Measurements from ENCODE around the gene RGS2.

The RGS2 gene, protein sequence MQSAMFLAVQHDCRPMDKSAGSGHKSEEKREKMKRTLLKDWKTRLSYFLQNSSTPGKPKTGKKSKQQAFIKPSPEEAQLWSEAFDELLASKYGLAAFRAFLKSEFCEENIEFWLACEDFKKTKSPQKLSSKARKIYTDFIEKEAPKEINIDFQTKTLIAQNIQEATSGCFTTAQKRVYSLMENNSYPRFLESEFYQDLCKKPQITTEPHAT

DNA sequence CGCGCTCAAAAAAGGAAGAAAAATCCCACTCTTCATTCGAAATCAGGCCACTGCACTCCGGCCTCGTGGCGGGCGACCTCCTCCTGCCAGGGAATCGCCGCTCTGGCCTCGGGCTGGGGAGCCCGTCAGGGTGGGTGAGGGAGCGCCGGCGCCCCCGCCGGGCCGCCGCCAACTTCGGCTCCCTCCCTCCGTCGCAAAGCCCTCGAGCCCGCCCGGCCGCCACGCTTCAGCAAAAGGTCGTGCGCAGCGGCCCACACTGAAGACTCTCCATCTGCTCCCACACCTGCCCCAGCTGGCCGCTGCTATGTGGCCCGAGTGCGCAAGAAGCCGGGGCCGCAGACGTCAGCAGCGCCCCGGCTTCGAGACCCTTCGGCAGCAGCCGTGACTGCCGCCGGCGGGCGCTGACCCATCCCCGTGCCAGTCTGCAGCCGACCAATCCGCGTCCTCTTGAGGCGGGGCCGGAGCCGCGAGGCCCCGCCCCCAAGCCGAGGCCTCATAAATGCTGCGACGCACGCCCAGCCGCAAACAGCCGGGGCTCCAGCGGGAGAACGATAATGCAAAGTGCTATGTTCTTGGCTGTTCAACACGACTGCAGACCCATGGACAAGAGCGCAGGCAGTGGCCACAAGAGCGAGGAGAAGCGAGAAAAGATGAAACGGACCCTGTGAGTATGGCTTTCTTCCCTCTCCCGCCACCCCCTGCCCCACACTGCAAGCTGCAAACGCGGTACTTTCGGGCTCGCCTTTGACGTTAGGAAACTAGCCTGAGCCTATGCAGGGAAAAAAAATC, at the start of gene RGS2:
Gene RGS2 (plus strand): TSS at position 522 of the 789 bp plus-strand sequence. CDS start 33 bp downstream, at position 555.
- peak; percentile 98 for DNase-seq

DNA sequence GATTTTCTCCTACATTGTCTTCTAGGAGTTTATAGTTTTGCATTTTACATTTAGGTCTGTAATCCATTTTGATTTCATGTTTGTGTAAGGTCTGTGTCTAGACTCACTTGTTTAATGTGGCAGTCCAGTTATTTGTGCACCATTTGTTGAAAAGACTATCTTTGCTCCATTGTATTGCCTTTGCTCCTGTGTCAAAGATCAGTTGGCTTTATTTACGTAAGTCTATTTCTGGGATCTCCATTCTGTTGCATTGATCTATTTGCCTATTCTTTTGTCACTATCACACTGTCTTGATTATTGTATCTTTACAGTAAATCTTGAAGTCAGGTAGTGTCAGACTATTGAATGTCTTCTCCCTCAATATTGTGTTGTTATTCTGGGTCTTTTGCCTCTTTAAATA, 49.7 kb upstream of the RGS2 start:
- no peak for DNase-seq

DNA sequence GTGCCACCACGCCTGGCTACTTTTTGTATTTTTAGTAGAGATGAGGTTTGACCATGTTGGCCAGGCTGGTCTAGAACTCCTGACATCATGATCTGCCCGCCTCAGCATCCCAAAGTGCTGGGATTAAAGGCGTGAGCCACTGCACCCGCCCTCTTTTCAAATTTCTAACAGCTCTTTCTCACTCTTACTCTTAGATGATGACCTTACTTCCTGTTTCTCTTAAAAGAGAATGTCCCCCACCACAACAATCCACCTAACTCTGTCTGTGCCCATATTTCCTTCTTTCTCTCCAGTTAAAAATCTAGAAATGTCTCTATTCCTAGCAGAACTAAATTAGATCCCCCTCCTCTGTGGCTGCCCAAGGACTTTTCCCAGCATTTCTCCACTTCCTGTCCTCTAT, 46.6 kb upstream of the RGS2 start:
- no peak for DNase-seq

DNA sequence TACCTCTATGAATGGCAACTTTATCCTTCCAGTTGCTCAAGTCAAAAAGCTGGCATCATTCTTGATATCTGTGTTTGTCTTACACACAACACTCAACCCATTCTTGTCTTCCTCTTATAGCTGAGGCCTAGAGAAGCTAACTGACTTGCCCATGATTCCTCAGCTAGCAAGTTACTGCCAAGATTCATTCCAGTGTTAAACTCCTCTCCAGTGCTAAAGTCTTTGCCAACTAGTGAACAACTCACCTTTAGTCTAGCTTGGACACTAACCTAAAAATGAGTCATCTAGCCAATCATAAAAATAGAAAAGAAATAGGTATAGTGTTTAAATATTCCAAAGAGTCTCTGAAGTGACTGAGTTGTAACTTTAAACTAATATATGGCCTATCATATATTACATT, 45.6 kb upstream of the RGS2 start:
- DNase-seq = no peak

DNA sequence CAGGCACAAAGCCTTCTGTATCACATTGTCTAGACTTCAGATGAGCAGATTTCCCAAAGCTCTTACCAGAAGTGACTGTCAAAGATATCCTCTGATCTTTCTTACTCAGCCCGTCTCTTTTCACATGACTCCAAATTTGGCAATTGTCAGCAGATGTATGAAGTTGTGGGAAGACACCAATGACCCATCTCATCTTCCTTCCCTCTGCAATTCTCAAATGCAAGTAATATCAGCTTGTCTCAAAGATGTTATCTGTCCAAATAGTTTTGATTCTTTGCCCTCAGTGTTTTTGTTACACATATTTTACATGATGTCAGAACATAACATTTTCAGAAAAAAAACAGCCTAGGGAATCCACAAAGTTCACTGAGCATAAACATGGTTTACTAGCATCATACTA, 45.1 kb upstream of the RGS2 start:
- DNase-seq = no peak

DNA sequence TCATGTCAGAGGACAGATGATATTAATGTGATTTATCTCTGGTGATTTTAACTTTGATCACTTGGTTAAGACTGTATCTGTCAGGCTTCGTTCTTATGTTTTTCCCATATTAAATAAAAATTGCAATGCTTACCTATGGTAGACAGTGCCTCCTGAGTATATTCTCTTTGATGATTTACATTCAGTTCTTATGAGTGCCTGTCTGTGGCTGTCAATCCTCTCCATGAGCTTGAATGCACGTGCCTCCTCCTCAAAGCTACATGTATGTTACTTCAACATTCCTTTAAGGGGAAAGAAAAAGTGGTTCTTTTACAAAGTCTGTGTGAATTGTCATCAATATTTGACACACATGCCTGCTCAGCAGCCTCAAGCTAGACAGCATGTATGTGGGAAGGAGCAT, 44.2 kb upstream of the RGS2 start:
- DNase-seq = no peak

DNA sequence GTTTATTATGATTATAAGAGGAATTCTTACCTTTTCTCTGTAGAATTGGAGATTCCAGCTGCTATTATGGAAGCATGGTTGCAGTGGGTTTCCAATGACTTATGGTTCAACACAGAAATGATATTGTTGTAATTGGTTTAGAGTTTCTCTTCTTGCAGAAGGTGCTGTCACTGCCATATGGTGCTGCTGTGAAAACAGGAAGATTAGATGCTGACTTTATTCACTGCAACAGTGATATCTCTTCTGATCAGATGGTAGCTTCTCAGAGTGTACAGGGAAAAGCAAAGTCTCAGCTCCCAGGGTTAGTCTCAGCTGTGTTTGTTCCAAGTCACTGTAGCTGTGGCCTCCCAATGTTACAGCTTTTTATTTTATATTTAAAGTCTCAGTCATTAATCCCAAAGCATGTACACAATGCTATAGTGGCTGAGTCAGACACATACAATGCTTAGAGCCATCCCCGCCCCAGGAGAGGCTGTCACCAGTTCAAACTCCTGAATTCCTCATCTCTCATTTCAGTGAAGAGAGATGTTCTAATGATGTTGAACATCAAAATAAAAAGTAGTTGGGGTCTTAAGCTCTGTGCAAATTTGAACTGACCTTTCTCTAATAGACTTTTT, 42.7 kb upstream of the RGS2 start:
- no peak for DNase-seq

DNA sequence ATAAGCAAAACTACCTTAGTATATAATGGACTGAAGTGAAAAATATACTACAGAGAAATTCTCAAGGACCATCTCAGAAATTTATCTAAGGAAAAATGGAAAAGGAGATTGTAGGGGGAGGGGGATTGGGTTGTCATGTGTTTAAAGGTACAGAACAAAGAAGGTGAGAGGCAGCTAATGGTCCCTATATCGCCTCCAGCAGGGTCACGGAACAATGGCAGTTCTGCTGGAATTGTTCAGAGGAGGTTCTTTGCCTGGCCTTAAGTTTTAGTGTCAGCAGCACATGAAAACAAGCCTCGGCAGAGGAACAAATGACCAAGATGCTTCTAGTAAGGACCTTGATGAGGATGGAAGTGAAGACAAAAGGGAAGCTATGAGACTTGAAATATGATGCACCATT, 42.0 kb upstream of the RGS2 start:
- peak; percentile 8 for DNase-seq

GRCh38 chr1:192767798-192768197, 41.0 kb upstream of the RGS2 start:
- no peak for DNase-seq

GRCh38 chr1:192768463-192768862, 40.4 kb upstream of the RGS2 start:
- DNase-seq = no peak

- no peak for DNase-seq
Observed at GRCh38 chr1:192771341-192771740, 37.5 kb upstream of the RGS2 start.

DNA sequence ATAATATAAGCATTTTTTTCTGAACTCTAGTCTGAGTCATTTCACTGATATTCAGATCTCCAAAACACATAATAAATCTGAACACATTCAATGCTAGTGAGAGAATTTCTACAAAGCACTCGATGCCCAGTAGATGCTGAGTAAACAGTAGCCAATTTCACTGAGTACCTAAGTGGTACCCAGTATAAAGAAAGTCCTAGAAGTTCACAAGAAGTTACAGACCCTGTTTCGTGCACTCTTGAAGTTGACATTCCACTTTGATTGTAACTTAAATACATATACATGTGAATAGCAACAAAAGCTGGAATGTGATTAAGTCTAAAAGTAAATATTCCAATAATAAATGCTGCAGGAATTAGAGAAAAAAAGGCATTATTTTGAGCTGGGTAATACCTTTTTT, 33.2 kb upstream of the RGS2 start:
- DNase-seq = no peak

GRCh38 chr1:192776206-192776605, 32.6 kb upstream of the RGS2 start:
- DNase-seq = no peak

- DNase-seq = no peak
Observed at GRCh38 chr1:192776998-192777397, 31.8 kb upstream of the RGS2 start.

DNA sequence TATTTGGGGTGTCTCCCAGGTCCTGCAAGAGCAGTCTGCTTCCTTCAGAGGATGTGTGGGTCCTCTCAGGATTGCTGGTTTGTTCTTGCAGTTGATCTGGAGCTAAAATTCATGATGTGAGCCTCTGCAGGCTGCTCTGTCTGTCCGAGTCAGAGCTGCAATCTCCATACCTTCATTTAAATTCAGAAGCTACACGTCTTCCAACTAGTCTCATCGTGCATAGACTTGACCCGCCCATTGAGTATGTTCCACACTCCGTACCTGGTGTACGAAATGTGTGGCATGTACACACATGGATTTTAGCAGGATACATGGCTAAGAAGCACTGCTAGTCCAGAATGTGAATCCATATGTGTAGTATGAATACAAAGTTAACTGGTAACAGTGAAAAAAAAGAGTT, 25.0 kb upstream of the RGS2 start:
- no peak for DNase-seq

GRCh38 chr1:192784397-192784796, 24.4 kb upstream of the RGS2 start:
- DNase-seq = no peak

DNA sequence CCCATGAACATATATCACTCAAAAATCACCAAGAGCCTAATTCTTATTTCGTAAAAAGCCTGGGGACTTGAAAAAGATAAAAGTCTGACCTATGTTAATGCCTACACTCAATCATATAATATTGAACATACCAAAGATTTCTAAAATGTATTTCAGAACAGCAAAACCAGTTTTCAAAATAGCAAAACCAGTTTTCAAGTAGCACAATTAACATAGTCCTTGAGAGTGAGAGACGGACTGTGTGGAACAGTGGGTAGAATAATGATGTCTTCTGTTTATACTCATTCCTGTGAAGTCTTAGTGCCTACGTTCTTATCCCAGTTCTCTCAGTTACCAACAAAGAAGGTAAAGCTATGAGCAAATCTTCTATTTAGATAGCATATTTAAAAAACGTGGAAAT, 22.3 kb upstream of the RGS2 start:
- peak; percentile 27 for DNase-seq

GRCh38 chr1:192787914-192788585, 20.8 kb upstream of the RGS2 start:
- peak; percentile 28 for DNase-seq

DNA sequence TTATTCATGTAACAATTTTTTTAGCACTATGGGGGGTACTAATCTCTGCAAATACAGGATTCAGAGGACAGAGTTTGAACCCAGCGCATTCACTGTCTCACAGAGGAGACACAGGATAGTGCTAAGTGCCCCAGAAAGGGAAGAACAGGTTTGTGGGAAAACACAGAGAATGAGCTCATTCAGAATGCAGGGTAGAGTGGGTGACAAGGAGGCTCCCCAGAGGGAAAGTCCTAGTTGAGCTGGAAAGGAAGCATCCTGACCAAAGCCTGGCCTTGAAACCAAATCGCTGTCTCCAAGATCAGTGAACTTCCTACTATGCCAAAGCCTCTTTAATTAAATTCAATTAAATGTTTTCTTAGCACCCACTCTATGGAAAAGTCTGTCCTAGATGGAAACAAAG, 19.0 kb upstream of the RGS2 start:
- no peak for DNase-seq

DNA sequence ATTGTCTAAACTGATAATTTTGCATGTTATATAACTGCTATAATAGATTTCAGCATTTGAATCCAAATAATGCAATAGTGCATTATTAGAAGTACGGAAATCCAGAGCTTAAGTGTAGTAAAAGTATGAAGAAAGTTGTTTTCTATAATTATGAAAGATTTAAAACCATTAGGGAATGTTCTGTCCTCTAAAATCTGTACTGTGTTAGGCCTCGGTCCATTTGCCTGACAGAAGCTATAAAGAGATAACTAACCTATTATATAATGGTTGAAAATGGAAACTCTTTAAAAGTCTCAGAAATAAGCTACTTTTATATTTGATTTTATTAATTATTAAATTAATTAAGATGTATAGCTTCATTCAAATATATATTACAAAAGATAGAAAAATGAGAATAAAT, 16.2 kb upstream of the RGS2 start:
- no peak for DNase-seq

DNA sequence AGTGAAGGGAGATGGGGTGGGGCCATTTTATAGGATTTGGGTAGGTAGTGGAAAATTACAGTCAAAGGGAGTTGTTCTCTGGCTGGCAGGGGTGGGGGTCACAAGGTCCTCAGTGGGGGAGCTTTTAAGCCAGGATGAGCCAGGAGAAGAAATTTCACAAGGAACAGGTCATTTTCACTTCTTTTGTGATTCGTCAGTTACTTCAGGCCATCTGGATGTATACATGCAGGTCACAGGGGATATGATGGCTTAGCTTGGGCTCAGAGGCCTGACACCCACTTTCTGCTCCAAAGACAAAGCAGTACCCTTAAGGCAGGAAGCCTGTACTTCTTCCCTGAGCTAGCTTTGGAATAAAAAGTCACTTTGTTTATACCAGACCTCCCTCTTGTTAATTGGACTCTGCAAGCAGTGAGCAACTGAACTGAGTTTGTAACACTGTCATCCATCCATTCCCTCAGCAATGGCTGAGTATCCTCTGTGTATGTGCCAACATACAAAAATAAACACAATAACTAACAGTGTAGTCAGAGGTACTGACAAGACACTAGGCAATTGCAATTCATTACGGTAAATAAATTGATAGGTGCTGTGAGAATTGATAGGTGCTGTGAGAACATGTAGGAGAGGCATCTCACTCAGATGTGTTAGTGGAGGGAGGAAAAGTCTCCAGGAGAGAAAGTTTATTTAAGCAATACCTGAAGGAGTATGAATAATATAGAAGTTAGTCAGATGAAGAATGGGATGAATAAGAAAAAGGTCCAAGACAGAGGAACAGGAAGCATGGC, 14.7 kb upstream of the RGS2 start:
- no peak for DNase-seq

- no peak for DNase-seq
Observed at GRCh38 chr1:192794768-192795035, 14.1 kb upstream of the RGS2 start.

DNA sequence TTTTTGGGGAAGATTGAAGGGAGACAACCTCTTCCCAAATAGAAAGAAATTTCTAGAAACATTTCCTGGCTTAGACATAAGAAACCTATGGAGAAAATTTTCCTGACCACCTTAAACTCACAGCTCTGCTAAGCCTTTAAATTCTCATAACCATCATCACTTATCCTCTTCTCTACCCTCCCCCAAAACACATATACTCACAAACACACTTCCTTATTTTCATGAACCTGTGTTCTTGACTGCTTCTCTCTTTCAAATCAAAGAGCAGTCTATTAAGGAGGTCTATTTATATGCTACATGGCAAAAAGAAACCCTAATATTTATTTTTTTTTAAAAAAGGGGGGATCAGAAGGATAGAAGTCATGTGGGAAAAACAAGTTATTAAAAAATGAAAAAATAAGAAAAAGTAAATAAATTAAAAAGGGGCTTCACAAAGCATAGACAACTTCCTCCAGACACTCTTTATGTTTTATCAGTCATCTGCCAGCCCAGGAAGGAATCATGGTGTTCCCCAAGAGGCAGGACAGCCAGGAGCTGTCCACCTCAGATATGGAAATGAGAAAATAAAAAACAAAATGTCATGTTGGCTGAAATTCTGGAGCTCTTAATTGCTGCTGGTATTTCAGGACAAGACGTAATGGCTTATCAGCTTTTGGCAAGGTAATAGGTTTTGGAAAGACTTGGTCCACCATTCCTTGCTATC, 12.8 kb upstream of the RGS2 start:
- peak; percentile 15 for DNase-seq

All from DMS53 (cell line).